IMR-90 (cell line): Measurements from ENCODE around the gene C17orf100. TPM values are rescaled to one million over a fixed set of nuclear protein-coding genes. Genes with fewer than 3 reads are reported as not detected.

Experiments
- ATAC-seq: fragments of 200-7000 bp; cut with Tn5 transposase; 2 replicates; pipeline ENCODE4 v1.9.1; 2020; ENCODE audit warnings: low read depth, mild to moderate bottlenecking, moderate library complexity
- BruUV-seq: library from RNA; stranded (reverse); fragments of 400-500 nt; replicated peaks from 2 replicates; lab custom pipeline; 2021; lab: Mats Ljungman, UMichigan
- CTCF ChIA-PET: fragments of 300-600 bp; formaldehyde crosslinking; extraction: SDS; loops from one replicate; lab custom pipeline; 2021; ENCODE audit warnings: antibody characterized with exemption; lab: Yijun Ruan, JAX
- POLR2A ChIA-PET: fragments of 300-600 bp; sonication (Branson Sonifier 250); formaldehyde crosslinking; loops from one replicate; lab custom pipeline; 2022; ENCODE audit warnings: antibody characterized with exemption; ENCODE audit not compliant: unreplicated experiment; lab: Charles Lee
- DNase-seq: peaks from one replicate; pipeline ENCODE4 v3.0.0; 2013
- H2AFZ ChIP-seq: replicated peaks from 2 replicates; pipeline ENCODE3; 2013; ENCODE audit warnings: low read length, mild to moderate bottlenecking; ENCODE audit not compliant: poor library complexity
- H2AK5ac ChIP-seq: 2 replicates; pipeline ENCODE4 v1.6.1; 2013; ENCODE audit warnings: low read depth, low read length, inconsistent platforms
- H2AK9ac ChIP-seq: replicated peaks from 2 replicates; pipeline ENCODE3; 2013; ENCODE audit warnings: mild to moderate bottlenecking, low read depth, low read length, moderate library complexity; ENCODE audit not compliant: poor library complexity
- H2BK120ac ChIP-seq: 2 replicates; pipeline ENCODE4 v1.6.1; 2013; ENCODE audit warnings: low read depth, low read length, inconsistent platforms
- H2BK15ac ChIP-seq: 3 replicates; pipeline ENCODE4 v1.6.1; 2013; ENCODE audit warnings: low read depth, low read length, inconsistent platforms
- H2BK20ac ChIP-seq: 2 replicates; pipeline ENCODE4 v1.6.1; 2013; ENCODE audit warnings: low read depth, mild to moderate bottlenecking, inconsistent platforms, low read length, moderate library complexity
- H2BK5ac ChIP-seq: 2 replicates; pipeline ENCODE4 v1.6.1; 2013; ENCODE audit warnings: mild to moderate bottlenecking, low read depth, low read length, inconsistent platforms; ENCODE audit not compliant: poor library complexity, severe bottlenecking
- H3K14ac ChIP-seq: replicated peaks from 2 replicates; pipeline ENCODE4 v1.6.1; 2013; ENCODE audit warnings: low read depth, low read length, inconsistent platforms
- H3K18ac ChIP-seq: 2 replicates; pipeline ENCODE4 v1.6.1; 2013; ENCODE audit warnings: low read depth, low read length, control low read depth
- H3K23ac ChIP-seq: 2 replicates; pipeline ENCODE4 v1.6.1; 2013; ENCODE audit warnings: low read depth, low read length, inconsistent platforms
- H3K27ac ChIP-seq: 2 replicates; pipeline ENCODE4 v1.5.1; 2013; ENCODE audit warnings: mild to moderate bottlenecking, control low read depth, low read length; ENCODE audit not compliant: insufficient read depth
- H3K27me3 ChIP-seq: 2 replicates; pipeline ENCODE4 v1.6.1; 2013; ENCODE audit warnings: low read length; ENCODE audit not compliant: control insufficient read depth, insufficient read depth
- H3K36me3 ChIP-seq: 2 replicates; pipeline ENCODE4 v1.6.1; 2013; ENCODE audit warnings: low read length, mixed read lengths; ENCODE audit not compliant: control insufficient read depth, insufficient read depth
- H3K4ac ChIP-seq: 2 replicates; pipeline ENCODE4 v1.6.1; 2013; ENCODE audit warnings: low read depth, low read length, inconsistent platforms
- H3K4me1 ChIP-seq: 2 replicates; pipeline ENCODE4 v1.6.1; 2013; ENCODE audit warnings: low read length, mixed read lengths; ENCODE audit not compliant: control insufficient read depth, insufficient read depth
- H3K4me2 ChIP-seq: 2 replicates; pipeline ENCODE4 v1.6.1; 2013; ENCODE audit warnings: low read depth, mild to moderate bottlenecking, control low read depth, low read length, moderate library complexity
- H3K4me3 ChIP-seq: 2 replicates; pipeline ENCODE4 v1.5.1; 2013; ENCODE audit warnings: low read depth, mild to moderate bottlenecking, control low read depth, low read length, moderate library complexity; ENCODE audit not compliant: insufficient read depth
- H3K56ac ChIP-seq: 2 replicates; pipeline ENCODE4 v1.6.1; 2013; ENCODE audit warnings: low read length, inconsistent platforms; ENCODE audit not compliant: insufficient read depth; ENCODE audit errors: extremely low read depth
- H3K79me1 ChIP-seq, 2 experiments: 2 replicates each; pipeline ENCODE4 v1.6.1; 2013; ENCODE audit warnings: low read length in 2 of 2, inconsistent platforms in 1 of 2, low read depth in 1 of 2
- H3K9ac ChIP-seq: 2 replicates; pipeline ENCODE4 v1.6.1; 2013; ENCODE audit warnings: low read depth, low read length, control low read depth
- H3K9me1 ChIP-seq: 2 replicates; pipeline ENCODE4 v1.6.1; 2013; ENCODE audit warnings: low read length, inconsistent platforms; ENCODE audit not compliant: insufficient read depth
- H3K9me3 ChIP-seq: 2 replicates; pipeline ENCODE4 v1.6.1; 2013; ENCODE audit warnings: low read length; ENCODE audit not compliant: control insufficient read depth, insufficient read depth
- H4K20me1 ChIP-seq: 2 replicates; pipeline ENCODE4 v1.6.1; 2013; ENCODE audit warnings: low read length, inconsistent platforms; ENCODE audit not compliant: insufficient read depth
- H4K5ac ChIP-seq: 2 replicates; pipeline ENCODE4 v1.6.1; 2013; ENCODE audit warnings: mild to moderate bottlenecking, low read depth, low read length, control low read depth
- H4K8ac ChIP-seq, 2 experiments: 2 replicates each; pipeline ENCODE4 v1.6.1; 2013; ENCODE audit warnings: low read depth in 2 of 2, low read length in 2 of 2, control low read depth in 1 of 2, inconsistent platforms in 1 of 2
- H4K91ac ChIP-seq: 2 replicates; pipeline ENCODE4 v1.6.1; 2013; ENCODE audit warnings: low read depth, low read length, inconsistent platforms; ENCODE audit not compliant: insufficient read depth
- BHLHE40 ChIP-seq: fragments of 150-350 bp; IDR thresholded peaks from 2 replicates; pipeline ENCODE4 v1.6.1; 2016; ENCODE audit warnings: mild to moderate bottlenecking, low read depth, low read length
- CEBPB ChIP-seq: IDR thresholded peaks from 2 replicates; pipeline ENCODE4 v1.6.1; 2012; ENCODE audit warnings: low read depth, low read length, improper control_type of control experiment
- CTCF ChIP-seq: conservative IDR thresholded peaks from 2 replicates; pipeline ENCODE4 v1.5.1; 2012; ENCODE audit warnings: mild to moderate bottlenecking, low read depth, low read length, improper control_type of control experiment
- ELK1 ChIP-seq: fragments of 150-350 bp; IDR thresholded peaks from 2 replicates; pipeline ENCODE4 v1.6.1; 2016; ENCODE audit warnings: low read depth, mild to moderate bottlenecking, low read length, moderate library complexity, borderline replicate concordance
- FOS ChIP-seq: fragments of 150-350 bp; IDR thresholded peaks from 2 replicates; pipeline ENCODE4 v1.6.1; 2016; ENCODE audit warnings: low read depth, low read length
- MAFK ChIP-seq: IDR thresholded peaks from 2 replicates; pipeline ENCODE4 v1.6.1; 2012; ENCODE audit warnings: low read depth, low read length, improper control_type of control experiment
- MAZ ChIP-seq: IDR thresholded peaks from 2 replicates; pipeline ENCODE4 v1.6.1; 2012; ENCODE audit warnings: low read depth, mild to moderate bottlenecking, low read length, improper control_type of control experiment, moderate library complexity, borderline replicate concordance
- MXI1 ChIP-seq: IDR thresholded peaks from 2 replicates; pipeline ENCODE4 v1.6.1; 2012; ENCODE audit warnings: low read depth, mild to moderate bottlenecking, low read length, moderate library complexity, borderline replicate concordance
- NFE2L2 ChIP-seq: fragments of 150-350 bp; IDR thresholded peaks from 2 replicates; pipeline ENCODE4 v1.6.1; 2016; ENCODE audit warnings: low read depth, mild to moderate bottlenecking, low read length
- POLR2A ChIP-seq: IDR thresholded peaks from 2 replicates; pipeline ENCODE4 v1.6.1; 2012; ENCODE audit warnings: mild to moderate bottlenecking, low read depth, low read length
- RAD21 ChIP-seq: IDR thresholded peaks from 2 replicates; pipeline ENCODE4 v1.6.1; 2012; ENCODE audit warnings: low read length, improper control_type of control experiment
- RCOR1 ChIP-seq: IDR thresholded peaks from 2 replicates; pipeline ENCODE4 v1.6.1; 2012; ENCODE audit warnings: mild to moderate bottlenecking, low read length, improper control_type of control experiment; ENCODE audit not compliant: insufficient replicate concordance
- SMC3 ChIP-seq: fragments of 150-350 bp; IDR thresholded peaks from 2 replicates; pipeline ENCODE4 v1.6.1; 2016; ENCODE audit warnings: low read depth, mild to moderate bottlenecking, antibody characterized with exemption, low read length, moderate library complexity
- USF2 ChIP-seq: fragments of 150-350 bp; IDR thresholded peaks from 2 replicates; pipeline ENCODE4 v1.6.1; 2017; ENCODE audit warnings: mild to moderate bottlenecking, antibody characterized with exemption, low read length, low read depth
- WGBS, 2 experiments: methylation state at CpG; one replicate each; pipeline versions ENCODE4 v1.1.5 to v1.1.7; 2013; ENCODE audit warnings: missing lambda C conversion rate in 2 of 2; ENCODE audit not compliant: insufficient read length in 1 of 2; ENCODE audit errors: extremely low coverage in 2 of 2; 5-methylcytosine and 5-hydroxymethylcytosine counted together
- dilution Hi-C: fragments of 300-500 bp; cut with HindIII; formaldehyde crosslinking; loops from one replicate; pipeline ENCODE4 v1.14.3; 2018; ENCODE audit warnings: low sequenced_read_pairs; ENCODE audit not compliant: unreplicated experiment
- in situ Hi-C: fragments of 300-500 bp; cut with MboI; formaldehyde crosslinking; loops from 3 replicates; pipeline ENCODE4 v1.14.3; 2019; ENCODE audit warnings: low sequenced_read_pairs, inconsistent platforms, mixed read lengths
- intact Hi-C: fragments of 100-400 bp; cut with micrococcal nuclease; formaldehyde crosslinking; loops from 2 replicates; pipeline ENCODE4 v1.10.0; 2022
- polyA plus RNA-seq, 3 experiments: library from polyadenylated mRNA; depleted of rRNA; stranded (reverse); fragments of >200 nt; gene quantifications; 2 replicates each; pipeline ENCODE4 v1.2.3, GENCODE V29; 2012; ENCODE audit warnings: low replicate concordance in 1 of 3
- total RNA-seq: library from RNA; depleted of rRNA; stranded (reverse); fragments of >200 nt; gene quantifications from 2 replicates; pipeline ENCODE4 v1.2.3, GENCODE V29; 2012

C17orf100 gene
- total and polyA plus RNA-seq, 2 of the 4 experiments (the other 2 are of a cell fraction): 0.18 to 1.8 TPM

GRCh38 chr17:6636616-6637457 lies 14.7 kb upstream of the C17orf100 start:
- peaks cover 9% of the 10 kb centered on the region for H3K4me1 ChIP-seq
- no peak overlapping the region for H3K4me3 ChIP-seq
- no peak overlapping the region for H2AK5ac ChIP-seq
- no peak for ATAC-seq
- POLR2A ChIA-PET: no interaction called here
- H3K9me3 ChIP-seq: no peaks in the 10 kb centered on the region
- peaks cover 14% of the 10 kb centered on the region for H3K36me3 ChIP-seq
- H2BK20ac ChIP-seq: no peak overlapping the region
- CTCF ChIA-PET: no interaction called here
- H4K5ac ChIP-seq: no peak overlapping the region
- no peak for DNase-seq
- H2BK5ac ChIP-seq: no peak overlapping the region
- no peak overlapping the region for H2AK9ac ChIP-seq
- H3K79me1 ChIP-seq: peaks cover 9 to 65% of the 10 kb centered on the region in 2 experiments
- H4K8ac ChIP-seq: no peak overlapping the region
- in situ Hi-C loops: no loop called here
- no peak overlapping the region for H3K56ac ChIP-seq
- no peak overlapping the region for H3K4ac ChIP-seq
- H3K23ac ChIP-seq: no peak overlapping the region
- WGBS, 2 experiments: 94% methylated on average over 10 of the region's 17 CpGs; no CpG with 5 or more reads in 1 of the 2 experiments
- no peak overlapping the region for H2AFZ ChIP-seq
- no peak overlapping the region for H2BK120ac ChIP-seq
- no peak overlapping the region for H3K27ac ChIP-seq
- dilution Hi-C loops: no loop called here
- H3K27me3 ChIP-seq: no peaks in the 10 kb centered on the region
- no peak overlapping the region for H3K9ac ChIP-seq
- H3K9me1 ChIP-seq: 0 out of 2 replicates have a peak, but pooled peaks cover 5% of the 10 kb centered on the region
- no peak overlapping the region for H2BK15ac ChIP-seq
- H4K91ac ChIP-seq: no peak overlapping the region
- H4K20me1 ChIP-seq: no peaks in the 10 kb centered on the region; the same call in 1 of the 2 replicates
- H3K14ac ChIP-seq: no peak overlapping the region
- H3K4me2 ChIP-seq: no peak overlapping the region
- no peak overlapping the region for H3K18ac ChIP-seq
- TF ChIP-seq MXI1 (no peak), CEBPB (no peak), MAZ (no peak), ELK1 (no peak), BHLHE40 (no peak), FOS (no peak), USF2 (no peak), SMC3 (no peak), CTCF (no peak), MAFK (no peak), RAD21 (no peak), POLR2A (no peak), RCOR1 (no peak), NFE2L2 (no peak)
- intact Hi-C loops: no loop called here
- no TSS peak for BruUV-seq
